Adipocyte (in vitro differentiated cells): ENCODE data around the gene GBF1.

Experiments
- DNase-seq: peaks from one replicate; pipeline ENCODE4 v3.0.0-alpha.2; 2015; ENCODE audit warnings: low read depth
- H3K27me3 ChIP-seq: replicated peaks from 2 replicates; pipeline ENCODE4 v1.7.0; 2013; ENCODE audit warnings: mild to moderate bottlenecking, low read length, moderate library complexity; ENCODE audit not compliant: control insufficient read depth, insufficient read depth
- H3K36me3 ChIP-seq: 2 replicates; pipeline ENCODE4 v1.7.0; 2013; ENCODE audit warnings: low read length, mild to moderate bottlenecking, moderate library complexity; ENCODE audit not compliant: control insufficient read depth, insufficient read depth, severe bottlenecking
- H3K4me1 ChIP-seq: 2 replicates; pipeline ENCODE4 v1.7.0; 2013; ENCODE audit warnings: mild to moderate bottlenecking, low read length, moderate library complexity; ENCODE audit not compliant: control insufficient read depth, insufficient read depth
- H3K4me3 ChIP-seq: 2 replicates; pipeline ENCODE4 v1.7.0; 2013; ENCODE audit warnings: mild to moderate bottlenecking, low read length, moderate library complexity
- H3K9ac ChIP-seq: 2 replicates; pipeline ENCODE4 v1.7.0; 2013; ENCODE audit warnings: mild to moderate bottlenecking, low read length, moderate library complexity
- H3K9me3 ChIP-seq: 2 replicates; pipeline ENCODE4 v1.7.0; 2013; ENCODE audit warnings: mild to moderate bottlenecking, low read length, moderate library complexity; ENCODE audit not compliant: control insufficient read depth

Gene GBF1

DNA sequence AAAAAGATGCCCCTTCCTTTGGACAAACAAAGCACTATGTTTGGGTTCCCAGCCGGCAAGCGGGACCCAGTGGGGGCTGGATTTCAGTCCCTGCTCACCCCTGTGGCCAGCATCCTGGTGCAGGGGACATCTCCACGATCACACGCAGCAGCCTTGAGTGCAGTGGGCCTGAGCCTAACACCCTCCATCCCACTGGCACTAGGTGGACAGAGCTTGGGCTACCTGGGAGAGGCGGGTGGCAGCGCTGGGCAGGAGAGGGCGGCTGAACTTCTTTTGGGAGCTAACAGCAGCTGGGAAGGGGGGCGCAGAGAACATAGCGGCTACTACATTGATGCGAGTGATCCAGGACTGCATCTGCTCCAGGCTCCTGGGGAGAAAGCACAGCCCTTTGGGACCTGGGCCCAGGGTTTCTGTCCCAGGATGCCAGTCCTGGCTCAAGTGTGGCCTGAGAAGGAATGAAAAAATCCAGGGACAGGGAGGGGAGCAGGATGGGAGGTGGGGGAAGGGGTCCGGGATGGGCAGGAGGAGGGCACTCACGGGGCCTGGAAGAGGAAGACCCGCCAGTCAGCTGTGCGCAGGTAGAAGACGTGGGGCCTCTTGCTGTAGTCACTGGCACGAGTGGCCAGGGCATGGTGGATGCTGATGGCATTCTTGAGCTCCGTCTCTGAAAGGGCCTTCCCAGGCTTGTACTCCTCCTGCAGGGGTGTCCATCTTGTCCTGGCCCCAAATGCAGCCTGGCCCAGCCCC lies 159.2 kb downstream of the GBF1 start:
- no peak for DNase-seq
- Histone ChIP-seq H3K9me3 (no peaks in the 10 kb centered on the region), H3K4me3 (no peak overlapping the region), H3K9ac (no peak overlapping the region), H3K27me3 (peaks cover 17% of the 10 kb centered on the region), H3K36me3 (peaks cover 15% of the 10 kb centered on the region), H3K4me1 (peaks cover 3% of the 10 kb centered on the region)

GRCh38 chr10:102405108-102405571 lies 159.8 kb downstream of the GBF1 start:
- H3K4me1 ChIP-seq: no peaks in the 10 kb centered on the region
- H3K9ac ChIP-seq: no peak overlapping the region
- no peaks in the 10 kb centered on the region for H3K9me3 ChIP-seq
- no peak for DNase-seq
- H3K36me3 ChIP-seq: peaks cover 15% of the 10 kb centered on the region
- H3K4me3 ChIP-seq: no peak overlapping the region
- peaks cover 23% of the 10 kb centered on the region for H3K27me3 ChIP-seq

DNA sequence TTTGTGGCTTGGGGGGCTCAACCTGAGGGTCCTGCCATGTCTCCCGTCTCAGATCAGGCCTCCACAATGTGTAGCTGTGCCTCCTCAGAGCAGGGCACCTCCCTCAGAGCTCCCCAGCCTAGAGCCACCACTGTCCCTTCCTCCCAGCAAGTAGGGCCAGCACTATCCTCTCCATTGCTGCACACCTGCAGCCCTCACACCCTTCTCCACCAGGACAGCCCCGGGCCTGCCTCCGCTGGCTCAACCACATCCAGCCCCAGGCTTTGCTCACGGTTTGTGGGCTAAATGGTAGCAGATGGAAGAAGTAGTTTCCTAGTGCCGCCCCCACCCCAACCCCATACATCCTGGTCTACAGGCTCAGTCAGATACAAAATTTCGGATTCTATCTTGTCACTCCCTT lies 160.3 kb downstream of the GBF1 start:
- H3K9me3 ChIP-seq: no peaks in the 10 kb centered on the region
- peaks cover 15% of the 10 kb centered on the region for H3K36me3 ChIP-seq
- DNase-seq: no peak
- no peaks in the 10 kb centered on the region for H3K4me1 ChIP-seq
- no peak overlapping the region for H3K9ac ChIP-seq
- H3K4me3 ChIP-seq: no peak overlapping the region
- H3K27me3 ChIP-seq: peaks cover 28% of the 10 kb centered on the region

GRCh38 chr10:102406815-102407214 lies 161.5 kb downstream of the GBF1 start:
- H3K27me3 ChIP-seq: peaks cover 40% of the 10 kb centered on the region

GRCh38 chr10:102407425-102408130 lies 162.2 kb downstream of the GBF1 start:
- Histone ChIP-seq H3K4me3 (no peak overlapping the region), H3K9me3 (no peaks in the 10 kb centered on the region), H3K4me1 (no peaks in the 10 kb centered on the region), H3K9ac (no peak overlapping the region), H3K36me3 (no peaks in the 10 kb centered on the region), H3K27me3 (peaks cover 47% of the 10 kb centered on the region)
- no peak for DNase-seq

More at GRCh38 chr10:102406815-102407214, 161.5 kb downstream of the GBF1 start:
- no peaks in the 10 kb centered on the region for H3K9me3 ChIP-seq
- no peak overlapping the region for H3K4me3 ChIP-seq
- no peak for DNase-seq
- no peaks in the 10 kb centered on the region for H3K4me1 ChIP-seq
- peaks cover 4% of the 10 kb centered on the region for H3K36me3 ChIP-seq
- no peak overlapping the region for H3K9ac ChIP-seq

DNA sequence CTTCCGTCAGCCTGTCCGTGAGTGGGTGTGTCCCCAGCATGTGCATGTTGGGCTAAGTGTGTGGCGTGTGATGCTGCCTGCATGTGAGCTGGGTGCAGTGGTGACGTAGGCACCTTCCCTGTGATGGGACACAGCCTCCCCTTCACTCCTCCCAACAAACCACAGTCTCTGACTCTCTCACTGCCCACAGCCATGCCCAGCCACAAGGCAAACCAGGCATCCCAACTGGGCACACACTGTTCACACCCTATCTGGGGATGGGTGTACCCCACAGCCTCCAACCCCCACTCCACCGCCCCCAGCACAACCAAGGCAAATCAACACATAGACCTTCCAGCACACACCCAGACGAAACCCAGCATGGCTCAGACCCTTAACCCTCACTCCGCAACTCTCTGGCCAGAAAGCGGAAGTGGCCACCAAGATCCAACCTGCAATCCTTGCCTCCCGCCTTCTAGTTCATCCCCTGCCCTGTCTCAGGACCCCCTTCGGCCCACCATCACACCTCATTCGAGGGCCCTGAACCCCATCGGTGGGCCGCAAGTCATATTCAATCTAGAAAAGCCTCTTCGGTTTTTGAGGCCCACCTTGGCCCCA lies 162.9 kb downstream of the GBF1 start:
- Histone ChIP-seq H3K27me3 (peaks cover 54% of the 10 kb centered on the region), H3K9ac (no peak overlapping the region), H3K9me3 (no peaks in the 10 kb centered on the region), H3K4me1 (no peaks in the 10 kb centered on the region), H3K4me3 (no peak overlapping the region), H3K36me3 (no peaks in the 10 kb centered on the region)
- DNase-seq: no peak

- Histone ChIP-seq H3K36me3 (no peaks in the 10 kb centered on the region), H3K9ac (no peak overlapping the region), H3K4me3 (peak overlapping the region; percentile 27), H3K27me3 (peaks cover 57% of the 10 kb centered on the region), H3K9me3 (no peaks in the 10 kb centered on the region), H3K4me1 (no peaks in the 10 kb centered on the region)
- DNase-seq: peak; percentile 87
Measured at GRCh38 chr10:102408728-102409603, 163.6 kb downstream of the GBF1 start.

DNA sequence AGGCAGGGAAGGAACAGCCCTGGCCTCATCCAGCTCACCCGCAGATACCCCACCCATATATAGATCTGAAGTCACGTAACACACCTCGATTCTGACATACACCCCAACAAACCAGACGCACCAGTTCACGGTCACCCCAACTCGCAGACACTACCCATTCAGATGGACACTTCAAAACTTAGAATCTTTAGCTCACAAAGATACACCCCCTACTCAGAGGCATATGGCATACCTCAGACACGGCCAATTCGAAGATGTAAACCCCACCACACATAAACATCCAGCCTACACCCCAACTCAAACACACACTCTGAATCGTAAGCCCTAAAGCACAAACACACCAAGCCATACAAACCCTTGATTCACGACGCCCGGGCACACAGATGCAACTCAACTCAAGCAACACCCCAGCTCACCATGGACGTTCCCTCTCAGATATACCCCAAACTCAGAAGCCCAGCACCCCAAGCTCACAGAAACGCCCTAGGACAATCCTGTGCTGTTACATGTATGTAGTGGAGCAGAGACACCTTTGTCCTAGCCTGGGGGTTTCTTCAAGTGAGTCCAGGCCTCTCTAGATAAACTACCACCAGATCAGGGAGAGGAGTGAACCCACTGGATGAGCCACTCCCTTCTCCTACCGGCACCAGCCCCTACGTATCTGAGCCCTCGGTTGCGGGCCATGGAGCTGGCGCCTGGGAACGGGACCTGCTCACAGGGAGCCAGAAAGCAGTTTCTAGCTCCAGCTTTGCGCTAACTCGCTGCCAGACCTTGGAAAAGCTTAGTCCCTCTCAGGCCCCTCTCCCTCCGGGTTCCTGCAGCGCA lies 164.5 kb downstream of the GBF1 start:
- H3K36me3 ChIP-seq: no peaks in the 10 kb centered on the region
- no peaks in the 10 kb centered on the region for H3K4me1 ChIP-seq
- H3K9me3 ChIP-seq: no peaks in the 10 kb centered on the region
- H3K4me3 ChIP-seq: peak overlapping the region; percentile 26
- peaks cover 62% of the 10 kb centered on the region for H3K27me3 ChIP-seq
- DNase-seq: peak; percentile 44
- no peak overlapping the region for H3K9ac ChIP-seq

- H3K4me3 ChIP-seq: peak overlapping the region; percentile 26
- H3K36me3 ChIP-seq: no peaks in the 10 kb centered on the region
- DNase-seq: peak; percentile 66
- no peaks in the 10 kb centered on the region for H3K9me3 ChIP-seq
- no peaks in the 10 kb centered on the region for H3K4me1 ChIP-seq
- peaks cover 66% of the 10 kb centered on the region for H3K27me3 ChIP-seq
- H3K9ac ChIP-seq: no peak overlapping the region
Measured at GRCh38 chr10:102410429-102411073, 165.2 kb downstream of the GBF1 start.
